GM12891 (cell line): ENCODE measurements around the gene TRPV5. TPM values are rescaled to one million over a fixed set of nuclear protein-coding genes. Genes with fewer than 3 reads are reported as not detected.
"Not testable (repeated sequence)": the region's sequence is repeated elsewhere in the genome, so short reads cannot be mapped to it uniquely, and the experiment has no call there.

Experiments
- DNase-seq: peaks from one replicate; pipeline ENCODE4 v3.0.0; 2011; ENCODE audit warnings: low spot score; ENCODE audit not compliant: insufficient read length
- FAIRE-seq: peaks from 2 replicates; lab custom pipeline; 2011; peaks lifted over from hg19 to GRCh38; lab: Jason Lieb, UNC
- PAX5 ChIP-seq: IDR thresholded peaks from 2 replicates; pipeline ENCODE4 v1.6.1; 2011; ENCODE audit warnings: low read length, moderate library complexity, mild to moderate bottlenecking; ENCODE audit not compliant: insufficient read depth, severe bottlenecking
- POLR2A ChIP-seq: IDR thresholded peaks from 2 replicates; pipeline ENCODE4 v1.6.1; 2011; ENCODE audit warnings: low read depth, low read length, control low read depth
- POLR2AphosphoS5 ChIP-seq: IDR thresholded peaks from 2 replicates; pipeline ENCODE4 v1.6.1; 2011; ENCODE audit warnings: low read depth, low read length, control low read depth
- POU2F2 ChIP-seq: IDR thresholded peaks from 2 replicates; pipeline ENCODE4 v1.6.1; 2011; ENCODE audit warnings: low read depth, mild to moderate bottlenecking, control low read depth, low read length, moderate library complexity
- SPI1 ChIP-seq: IDR thresholded peaks from 2 replicates; pipeline ENCODE4 v1.6.1; 2011; ENCODE audit warnings: low read depth, low read length, control low read depth
- TAF1 ChIP-seq: IDR thresholded peaks from 2 replicates; pipeline ENCODE4 v1.6.1; 2011; ENCODE audit warnings: low read depth, low read length, control low read depth
- polyA plus RNA-seq: library from polyadenylated mRNA; unstranded; fragments of >200 nt; gene quantifications from one replicate; pipeline ENCODE4 v1.2.1, GENCODE V29; 2012; ENCODE audit warnings: low read depth, missing spikeins, inconsistent platforms; ENCODE audit not compliant: missing spikeins

TRPV5 gene
- not detected for polyA plus RNA-seq

- FAIRE-seq: no peak
Observed at GRCh38 chr7:142933624-142934023, at the start of gene TRPV5. TRPV5 (minus strand) TSS chr7:142933746; CDS start chr7:142933459, 287 bp downstream.

GRCh38 chr7:142978402-142978801 is 44.9 kb upstream of the TRPV5 start:
- not testable (repeated sequence) for FAIRE-seq, DNase-seq

More at GRCh38 chr7:142933624-142934023, at the start of gene TRPV5:
- no peak for DNase-seq
- TF ChIP-seq PAX5 (no peak), POLR2A (no peak), TAF1 (no peak), SPI1 (no peak)

- no peak for FAIRE-seq
- TF ChIP-seq TAF1: no peak
- TF ChIP-seq POLR2AphosphoS5: no peak
- TF ChIP-seq POLR2A: no peak
- no peak for TF ChIP-seq PAX5
- TF ChIP-seq SPI1: no peak
- no peak for TF ChIP-seq POU2F2
- DNase-seq: no peak
Observed at GRCh38 chr7:142974626-142975025, 41.1 kb upstream of the TRPV5 start.

GRCh38 chr7:142969183-142969582 is 35.6 kb upstream of the TRPV5 start:
- FAIRE-seq (no peak), DNase-seq (no peak)
- TF ChIP-seq POU2F2 (no peak), POLR2A (no peak), TAF1 (no peak), SPI1 (no peak), POLR2AphosphoS5 (no peak), PAX5 (no peak)

GRCh38 chr7:142968229-142968628 is 34.7 kb upstream of the TRPV5 start:
- no peak for TF ChIP-seq PAX5
- TF ChIP-seq SPI1: no peak
- no peak for TF ChIP-seq TAF1
- no peak for TF ChIP-seq POLR2AphosphoS5
- no peak for TF ChIP-seq POU2F2
- no peak for TF ChIP-seq POLR2A
- DNase-seq: no peak
- FAIRE-seq: no peak

- FAIRE-seq (no peak), DNase-seq (no peak)
- no peak for TF ChIP-seq POLR2AphosphoS5
- TF ChIP-seq POLR2A: no peak
- TF ChIP-seq TAF1: no peak
- TF ChIP-seq POU2F2: no peak
- TF ChIP-seq PAX5: no peak
- no peak for TF ChIP-seq SPI1
Observed at GRCh38 chr7:142964502-142965246, 31.1 kb upstream of the TRPV5 start.

GRCh38 chr7:142963993-142964392 is 30.4 kb upstream of the TRPV5 start:
- DNase-seq (no peak), FAIRE-seq (no peak)
- TF ChIP-seq POU2F2 (no peak), POLR2A (no peak), SPI1 (no peak), TAF1 (no peak), PAX5 (no peak), POLR2AphosphoS5 (no peak)

GRCh38 chr7:142962991-142963390 is 29.4 kb upstream of the TRPV5 start:
- TF ChIP-seq TAF1 (no peak), PAX5 (no peak), POU2F2 (no peak), SPI1 (no peak), POLR2AphosphoS5 (no peak)
- DNase-seq (no peak), FAIRE-seq (no peak)

GRCh38 chr7:142961973-142962926 is 28.7 kb upstream of the TRPV5 start, which contains the start of gene KEL:
KEL (minus strand) TSS chr7:142962363; CDS start chr7:142962206, 157 bp downstream.
- no peak for DNase-seq
- FAIRE-seq: no peak
- no peak for TF ChIP-seq POU2F2
- no peak for TF ChIP-seq POLR2AphosphoS5
- TF ChIP-seq PAX5: no peak
- no peak for TF ChIP-seq SPI1
- no peak for TF ChIP-seq POLR2A
- TF ChIP-seq TAF1: no peak
